HepG2 (cell line): ENCODE results near the gene TUBA3C. TPM values are rescaled to one million over a fixed set of nuclear protein-coding genes. Genes with fewer than 3 reads are reported as not detected.

ENCODE experiments used
- ATAC-seq: fragments of 200-7000 bp; cut with Tn5 transposase; 3 replicates; pipeline ENCODE4 v1.9.1; 2020; ENCODE audit warnings: mild to moderate bottlenecking, moderate library complexity
- BruUV-seq: library from RNA; stranded (reverse); fragments of 400-500 nt; replicated peaks from 2 replicates; lab custom pipeline; 2021; lab: Mats Ljungman, UMichigan
- CTCF ChIA-PET: fragments of 300-600 bp; formaldehyde crosslinking; extraction: SDS; loops from one replicate; lab custom pipeline; 2021; ENCODE audit warnings: low total read pairs, inconsistent platforms, low intra/inter-chr PET ratio; lab: Yijun Ruan, JAX
- POLR2A ChIA-PET: fragments of 350-600 bp; sonication (Branson Sonifier 250); formaldehyde crosslinking; loops from one replicate; lab custom pipeline; 2020; ENCODE audit warnings: antibody characterized with exemption, inconsistent platforms; lab: Yijun Ruan, JAX
- DNase-seq: peaks from one replicate; pipeline ENCODE4 v3.0.0-alpha.2; 2015; ENCODE audit warnings: low spot score
- FAIRE-seq: peaks from 3 replicates; lab custom pipeline; 2011; peaks lifted over from hg19 to GRCh38; lab: Jason Lieb, UNC
- H2AFZ ChIP-seq: one replicate; pipeline ENCODE4 v1.6.1; 2011; ENCODE audit warnings: low read length, inconsistent platforms
- H3K27ac ChIP-seq: fragments of 300-600 bp; 3 replicates; pipeline ENCODE4 v1.8.0; 2011; ENCODE audit warnings: mixed run types, mild to moderate bottlenecking, mixed read lengths, low read length, inconsistent platforms; ENCODE audit not compliant: insufficient read depth; ENCODE audit errors: extremely low read length
- H3K27me3 ChIP-seq, 2 experiments: fragments of 200-600 bp in 1 of 2; 2 replicates in 1 of 2; 3 replicates in 1 of 2; pipeline versions ENCODE4 v1.6.0 to v1.8.0; 2011; ENCODE audit warnings: low read length in 2 of 2, mild to moderate bottlenecking in 2 of 2, moderate library complexity in 2 of 2, inconsistent platforms in 1 of 2; ENCODE audit not compliant: insufficient read depth in 2 of 2, control insufficient read depth in 1 of 2
- H3K36me3 ChIP-seq, 2 experiments: fragments of 200-600 bp in 1 of 2; replicated peaks in 1 of 2; 2 replicates in 1 of 2; 3 replicates in 1 of 2; pipeline versions ENCODE4 v1.5.1 to v1.8.0; 2011; ENCODE audit warnings: low read length in 2 of 2, inconsistent platforms in 1 of 2; ENCODE audit not compliant: insufficient read depth in 2 of 2, control insufficient read depth in 1 of 2
- H3K4me1 ChIP-seq: 2 replicates; pipeline ENCODE4 v1.5.1; 2012; ENCODE audit warnings: low read length, inconsistent platforms; ENCODE audit not compliant: insufficient read depth
- H3K4me2 ChIP-seq: 2 replicates; pipeline ENCODE4 v1.6.0; 2011; ENCODE audit warnings: low read depth, low read length, inconsistent platforms
- H3K4me3 ChIP-seq, 3 experiments: fragments of 200-600 bp in 1 of 3; sonication (generic), shearing (Covaris generic) in 1 of 3; replicated peaks in 1 of 3; 2 replicates each; pipeline ENCODE4 v1.5.1; 2011 to 2016; ENCODE audit warnings: low read length in 3 of 3, inconsistent platforms in 2 of 3, low read depth in 2 of 3, mild to moderate bottlenecking in 2 of 3, control low read depth in 1 of 3, mixed read lengths in 1 of 3; ENCODE audit not compliant: insufficient read depth in 1 of 3
- H3K79me2 ChIP-seq: one replicate; pipeline ENCODE4 v1.6.1; 2011; ENCODE audit warnings: low read length, inconsistent platforms; ENCODE audit not compliant: insufficient read depth
- H3K9ac ChIP-seq: 2 replicates; pipeline ENCODE4 v1.6.0; 2011; ENCODE audit warnings: mild to moderate bottlenecking, low read depth, low read length, inconsistent platforms; ENCODE audit not compliant: insufficient read depth
- H3K9me3 ChIP-seq: 2 replicates; pipeline ENCODE4 v1.5.1; 2012; ENCODE audit warnings: mild to moderate bottlenecking, low read length
- H4K20me1 ChIP-seq: 2 replicates; pipeline ENCODE4 v1.6.0; 2011; ENCODE audit warnings: inconsistent platforms, mild to moderate bottlenecking, low read length, moderate library complexity; ENCODE audit not compliant: insufficient read depth
- ATF6 ChIP-seq: sonication (generic); formaldehyde crosslinking; conservative IDR thresholded peaks from 2 replicates; pipeline ENCODE4 v1.4.0; 2020; ENCODE audit warnings: missing genetic modification reagents
- HHEX ChIP-seq: IDR thresholded peaks from 2 replicates; pipeline ENCODE4 v1.6.1; 2016; ENCODE audit warnings: control low read depth
- NR2F2 ChIP-seq: IDR thresholded peaks from 2 replicates; pipeline ENCODE4 v1.6.1; 2012; ENCODE audit warnings: low read depth, inconsistent platforms, borderline replicate concordance
- RAD51 ChIP-seq: fragments of 450-650 bp; IDR thresholded peaks from 2 replicates; pipeline ENCODE4 v1.6.1; 2016; ENCODE audit warnings: borderline replicate concordance
- RERE ChIP-seq: IDR thresholded peaks from 2 replicates; pipeline ENCODE4 v1.6.1; 2016; ENCODE audit warnings: low read depth, missing genetic modification reagents, missing compliant biosample characterization
- SKI ChIP-seq: fragments of 450-650 bp; IDR thresholded peaks from one replicate; pipeline ENCODE4 v1.6.1; 2018; ENCODE audit warnings: mild to moderate bottlenecking; ENCODE audit not compliant: partially characterized antibody
- XBP1 ChIP-seq: sonication (generic); formaldehyde crosslinking; IDR thresholded peaks from 2 replicates; pipeline ENCODE4 v1.5.0; 2020; ENCODE audit warnings: missing genetic modification reagents
- ZMYM2 ChIP-seq: sonication (generic); formaldehyde crosslinking; IDR thresholded peaks from 2 replicates; pipeline ENCODE4 v1.8.0; 2022; ENCODE audit warnings: mild to moderate bottlenecking, missing genetic modification reagents
- ZNF225 ChIP-seq: sonication (generic); formaldehyde crosslinking; IDR thresholded peaks from 2 replicates; pipeline ENCODE4 v1.4.0; 2020; ENCODE audit warnings: mild to moderate bottlenecking, missing genetic modification reagents
- ZNF720 ChIP-seq: sonication (generic); formaldehyde crosslinking; IDR thresholded peaks from 2 replicates; pipeline ENCODE4 v1.4.0; 2020; ENCODE audit warnings: missing genetic modification reagents
- WGBS: methylation state at CpG from one replicate; pipeline ENCODE4 v1.1.6; 2017; ENCODE audit warnings: low lambda C conversion rate; 5-methylcytosine and 5-hydroxymethylcytosine counted together
- in situ Hi-C: cut with HindIII; loops from 2 replicates; pipeline ENCODE4 v1.10.0; 2017; ENCODE audit warnings: low pct_unique_long_range_greater_than_20kb; ENCODE audit not compliant: extremely low pct_ligation_motif_present
- intact Hi-C: fragments of 100-400 bp; cut with micrococcal nuclease; formaldehyde crosslinking; loops from one replicate; pipeline ENCODE4 v1.10.0; 2022; ENCODE audit not compliant: unreplicated experiment
- polyA plus RNA-seq, 8 experiments: library from polyadenylated mRNA; depleted of rRNA in 3 of 8; stranded (reverse) in 7 of 8; unstranded in 1 of 8; fragments of >200 nt; fragmentation: Illumina TruSeq in 4 of 8; extraction: Trizol in 4 of 8; gene quantifications; 2 replicates each; pipeline versions ENCODE4 v1.2.1 to v1.2.3, GENCODE V29; 2011 to 2016; ENCODE audit warnings: low read depth in 4 of 8, missing spikeins in 1 of 8, mixed read lengths in 1 of 8; ENCODE audit not compliant: insufficient read depth in 1 of 8
- total RNA-seq, 5 experiments: library from RNA; depleted of rRNA; stranded (reverse); fragments of >200 nt; fragmentation: Illumina TruSeq; extraction: Trizol; gene quantifications; 2 replicates each; pipeline ENCODE4 v1.2.3, GENCODE V29; 2016; ENCODE audit warnings: low read depth in 1 of 5
- TF ChIP-seq, protein P1 (sequence below): sonication (generic); formaldehyde crosslinking; IDR thresholded peaks from 2 replicates; pipeline ENCODE4 v1.5.0; 2020; ENCODE audit warnings: mild to moderate bottlenecking, missing genetic modification reagents

TUBA3C gene
- total and polyA plus RNA-seq, 2 of the 13 experiments (the other 11 are each of a cell fraction or from before 2014, with no cell fraction given), result not detected

- no peak for TF ChIP-seq RERE
- TF ChIP-seq ZNF225, result no peak
- TF ChIP-seq ATF6 (CRISPR knock-in tag), result no peak
These were observed 10.1 kb downstream of the TUBA3C start (continued) for GRCh38 chr13:19171563-19171962.

DNA sequence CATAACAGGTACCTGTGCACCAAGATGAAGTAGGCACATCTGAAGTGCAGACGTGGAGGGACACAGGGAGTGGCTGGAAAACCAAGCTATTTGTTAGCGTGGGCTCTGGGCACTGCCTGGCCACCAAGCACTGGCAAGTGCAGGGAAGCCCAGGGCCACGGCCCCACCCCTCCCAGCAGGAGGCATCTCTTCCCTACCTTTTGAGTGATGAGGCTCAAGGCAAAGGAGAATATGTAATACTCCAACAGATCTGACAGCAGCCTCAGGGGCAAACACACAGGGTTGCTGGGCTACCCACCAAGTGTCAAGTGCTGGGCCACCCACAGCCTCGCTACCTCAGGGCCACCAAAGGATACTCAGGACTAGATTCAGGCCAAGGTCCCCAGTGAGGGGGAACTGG lies 11.6 kb downstream of the TUBA3C start:
- in situ Hi-C loops (no loop called here), intact Hi-C loops (no loop called here)
- Histone ChIP-seq H4K20me1 (no peaks in the 10 kb centered on the region), H3K9me3 (no peaks in the 10 kb centered on the region), H3K27ac (no peak overlapping the region), H2AFZ (no peak overlapping the region), H3K4me1 (no peaks in the 10 kb centered on the region), H3K4me3 (no peak overlapping the region), H3K9ac (no peak overlapping the region), H3K27me3 (no peaks in the 10 kb centered on the region), H3K79me2 (no peaks in the 10 kb centered on the region), H3K36me3 (no peaks in the 10 kb centered on the region), H3K4me2 (no peak overlapping the region)
- ChIA-PET POLR2A (no interaction called here), CTCF (no interaction called here)
- FAIRE-seq, result no peak
- ATAC-seq, result no peak; the same call in 1 of the 3 replicates
- no peak for DNase-seq
- BruUV-seq, result no TSS peak
- 10% methylated on average over 2 of the region's 4 CpGs for whole genome bisulfite sequencing
- no peak for TF ChIP-seq RAD51
- no peak for TF ChIP-seq ATF6 (CRISPR knock-in tag)
- TF ChIP-seq NR2F2, result no peak
- TF ChIP-seq SKI, result no peak
- no peak for TF ChIP-seq XBP1 (CRISPR knock-in tag)
- TF ChIP-seq, protein P1, sequence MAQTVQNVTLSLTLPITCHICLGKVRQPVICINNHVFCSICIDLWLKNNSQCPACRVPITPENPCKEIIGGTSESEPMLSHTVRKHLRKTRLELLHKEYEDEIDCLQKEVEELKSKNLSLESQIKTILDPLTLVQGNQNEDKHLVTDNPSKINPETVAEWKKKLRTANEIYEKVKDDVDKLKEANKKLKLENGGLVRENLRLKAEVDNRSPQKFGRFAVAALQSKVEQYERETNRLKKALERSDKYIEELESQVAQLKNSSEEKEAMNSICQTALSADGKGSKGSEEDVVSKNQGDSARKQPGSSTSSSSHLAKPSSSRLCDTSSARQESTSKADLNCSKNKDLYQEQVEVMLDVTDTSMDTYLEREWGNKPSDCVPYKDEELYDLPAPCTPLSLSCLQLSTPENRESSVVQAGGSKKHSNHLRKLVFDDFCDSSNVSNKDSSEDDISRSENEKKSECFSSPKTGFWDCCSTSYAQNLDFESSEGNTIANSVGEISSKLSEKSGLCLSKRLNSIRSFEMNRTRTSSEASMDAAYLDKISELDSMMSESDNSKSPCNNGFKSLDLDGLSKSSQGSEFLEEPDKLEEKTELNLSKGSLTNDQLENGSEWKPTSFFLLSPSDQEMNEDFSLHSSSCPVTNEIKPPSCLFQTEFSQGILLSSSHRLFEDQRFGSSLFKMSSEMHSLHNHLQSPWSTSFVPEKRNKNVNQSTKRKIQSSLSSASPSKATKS (CRISPR knock-in tag), result no peak
- TF ChIP-seq ZMYM2, result no peak
- TF ChIP-seq ZNF720, result no peak
- TF ChIP-seq HHEX, result no peak
